Stimulated activated CD4-positive, alpha-beta T cell treated with anti-CD3 and anti-CD28 coated beads, Interleukin-2, amount 100 ng/mL, for 24 hours (primary cell): ENCODE data around the gene KLF5.
A peak's percentile ranks its signal among the peaks of the same experiment; 100 is the strongest.
"Not testable (repeated sequence)": the region's sequence is repeated elsewhere in the genome, so short reads cannot be mapped to it uniquely, and the experiment has no call there.

Source experiments
- DNase-seq, 2 donors: peaks; one replicate each; pipeline ENCODE4 v3.0.0-alpha.2; 2020

KLF5 gene

DNA sequence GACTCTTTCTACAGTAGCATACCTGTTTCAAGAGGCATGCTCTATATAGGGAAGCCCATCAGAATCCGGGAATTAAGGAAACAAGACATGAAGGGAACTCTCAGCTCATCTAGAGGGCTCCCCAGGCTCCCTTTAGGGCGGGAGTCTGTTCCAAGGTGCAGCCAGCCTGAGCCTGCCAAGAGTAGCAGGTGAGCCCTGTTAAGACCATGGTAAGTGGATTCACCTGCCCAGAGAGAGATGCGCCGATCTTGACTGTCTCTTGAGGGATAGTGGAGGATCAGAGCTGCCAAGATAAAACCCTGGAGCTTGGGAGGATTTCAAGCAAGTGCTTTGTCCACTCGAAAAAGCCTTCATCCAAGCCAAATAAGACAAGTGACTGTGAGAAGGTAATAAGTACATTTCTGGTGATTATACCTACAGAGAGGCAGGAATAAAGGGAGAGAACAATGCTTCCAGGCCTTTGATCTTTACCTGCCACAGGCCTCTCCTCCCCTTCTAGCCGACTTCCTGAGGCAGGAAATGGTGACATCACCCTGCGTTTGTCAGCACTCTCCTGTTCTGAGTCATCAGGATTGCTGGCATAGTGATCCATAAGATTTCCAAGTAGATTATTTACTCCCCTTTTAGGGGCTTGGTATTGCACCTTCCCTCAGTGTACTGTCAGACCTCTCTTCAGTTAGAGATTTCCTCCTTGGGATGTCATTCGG is 31.5 kb downstream of the KLF5 start:
- DNase-seq: peak in 1 of 2 donors; percentile 5

DNA sequence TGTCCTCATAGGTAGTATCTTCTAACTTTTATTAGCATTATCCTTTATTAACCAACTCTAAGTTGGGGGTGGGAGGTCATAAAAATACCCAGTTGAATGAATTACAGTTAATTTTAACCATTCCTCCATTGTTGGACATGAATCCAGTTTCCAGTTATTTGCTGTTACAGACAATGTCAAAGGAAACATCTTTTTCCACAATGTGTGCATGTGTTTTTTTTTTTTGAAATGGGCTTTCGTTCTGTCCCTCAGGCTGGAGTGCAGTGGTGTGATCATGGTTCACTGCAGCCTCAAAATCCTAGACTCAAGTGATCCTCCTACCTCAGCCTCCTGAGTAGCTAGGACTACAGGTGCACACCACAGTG is 32.0 kb downstream of the KLF5 start:
- DNase-seq: no peak

DNA sequence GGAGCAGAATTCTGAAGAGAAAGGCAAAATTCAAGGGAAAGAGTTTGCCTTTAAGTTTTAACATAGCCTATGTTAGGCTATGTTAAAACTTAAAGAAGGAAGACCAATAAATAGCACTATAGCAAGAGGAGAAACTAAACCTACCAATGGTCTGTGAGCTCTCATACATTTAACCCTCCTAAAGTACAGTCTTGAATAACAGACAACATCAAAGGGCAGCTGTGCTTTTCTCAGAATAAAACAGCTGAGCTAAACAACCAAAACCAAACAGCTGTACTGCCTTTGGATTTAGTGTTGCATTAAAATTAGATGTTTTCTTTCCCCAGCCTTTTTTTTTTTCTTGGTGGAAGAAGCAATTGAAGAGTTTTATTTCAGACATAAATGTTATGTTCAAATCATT is 34.0 kb downstream of the KLF5 start:
- DNase-seq: no peak

DNA sequence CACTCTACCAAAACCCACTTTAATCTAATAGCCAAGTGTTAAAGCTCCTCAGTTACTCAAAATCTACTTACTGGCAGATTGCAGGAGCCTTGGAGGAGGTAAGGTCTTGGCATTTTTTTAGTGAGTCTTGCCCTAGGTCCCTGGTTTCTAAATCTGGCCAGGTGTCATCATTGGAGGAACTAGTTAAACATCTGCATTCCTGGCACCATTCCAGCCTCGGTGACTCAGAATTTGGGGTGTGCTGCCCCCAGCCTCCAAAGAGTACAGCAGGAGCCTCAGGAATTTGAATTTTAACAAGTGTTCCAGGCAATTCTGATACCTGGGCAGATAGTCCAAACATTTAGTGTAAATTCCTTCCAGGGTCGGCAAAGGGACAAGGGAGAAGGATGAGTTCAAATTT is 37.4 kb downstream of the KLF5 start:
- DNase-seq: no peak

DNA sequence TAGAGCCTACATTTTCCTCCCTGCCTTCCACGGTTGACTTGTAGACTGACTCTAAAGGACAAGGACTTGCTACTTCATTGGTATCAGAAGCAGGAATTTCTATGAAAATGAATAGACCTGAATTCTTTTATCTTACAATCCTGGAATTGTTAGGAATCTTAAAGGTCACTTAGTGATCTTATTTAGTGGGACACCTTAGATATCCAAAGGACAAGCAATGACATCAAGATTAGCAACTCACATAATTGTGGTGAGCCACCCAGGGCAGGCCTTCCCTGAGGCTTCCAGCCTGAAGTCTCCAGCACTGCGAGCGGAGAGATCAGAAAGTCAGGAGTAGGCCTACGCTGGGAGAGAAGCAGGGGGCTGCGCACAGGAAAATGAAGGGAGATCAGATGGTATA is 37.8 kb downstream of the KLF5 start:
- no peak for DNase-seq

DNA sequence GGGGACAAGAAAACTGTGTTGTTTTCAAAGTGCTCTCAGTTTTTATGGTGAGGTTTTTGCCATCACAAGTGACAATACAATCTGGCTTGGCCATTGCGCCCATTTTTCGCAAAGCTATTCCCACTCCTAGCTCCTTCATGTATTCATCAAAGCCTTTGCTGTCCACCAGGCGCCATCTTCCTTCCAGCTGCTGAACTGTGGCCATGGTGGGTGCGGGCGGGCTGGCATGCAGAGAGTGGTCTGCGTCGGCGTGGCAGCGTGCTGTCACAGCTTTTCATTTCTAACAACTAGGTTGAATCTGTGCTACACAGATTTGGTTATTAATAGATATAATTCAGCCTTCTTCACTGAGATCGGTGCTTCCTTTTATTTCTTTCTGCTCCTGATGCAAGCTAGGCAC is 42.0 kb downstream of the KLF5 start:
- DNase-seq: not testable (repeated sequence)

DNA sequence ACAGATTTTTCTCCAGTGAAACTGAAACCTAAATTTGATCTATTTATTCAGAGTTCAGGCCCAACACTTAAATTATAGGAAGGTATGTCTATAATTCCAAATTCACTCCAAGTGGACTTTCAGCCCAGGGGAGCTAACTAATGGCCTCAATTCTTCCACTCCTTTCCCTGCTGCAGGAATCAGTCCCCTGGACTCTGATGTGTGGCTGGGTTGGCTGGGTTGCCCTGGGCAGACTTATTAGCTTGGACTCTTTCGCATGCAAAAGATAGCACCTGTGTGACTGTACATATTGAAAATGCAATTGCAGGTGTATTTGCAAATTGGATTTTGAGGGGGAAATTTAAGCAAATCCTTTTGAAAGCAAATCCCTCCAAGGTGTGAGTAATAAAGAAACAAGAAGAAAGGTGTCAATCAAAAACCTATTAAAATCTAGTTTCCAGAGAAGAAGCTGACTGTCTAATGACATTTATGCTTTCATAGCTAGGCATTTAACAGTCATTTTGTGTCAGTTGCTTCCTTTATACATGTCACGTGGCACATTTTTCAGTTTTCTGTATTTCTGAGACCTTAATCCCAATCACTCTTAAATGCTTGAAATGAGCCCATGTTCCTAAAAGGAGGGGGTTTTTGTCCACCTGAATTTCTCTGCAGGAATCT is 42.7 kb downstream of the KLF5 start:
- no peak for DNase-seq

DNA sequence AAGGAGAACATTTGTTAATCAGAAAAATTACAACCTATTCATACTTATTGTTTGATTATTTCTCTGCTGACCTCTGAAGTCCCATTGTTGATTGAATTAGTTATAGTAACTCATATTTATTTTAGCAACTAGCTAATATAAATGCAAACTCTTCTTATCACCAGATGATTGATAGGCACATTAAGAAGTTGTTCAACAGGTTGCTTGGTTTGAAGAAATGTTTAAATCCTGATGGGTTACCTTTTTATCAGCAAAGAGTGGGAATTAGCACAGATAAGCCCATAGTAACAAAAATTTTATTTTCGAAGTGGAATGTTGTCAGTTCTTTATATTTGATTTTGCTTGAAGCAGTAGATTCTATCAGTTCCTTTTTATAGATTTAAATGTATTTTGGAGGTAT is 44.4 kb downstream of the KLF5 start:
- no peak for DNase-seq

DNA sequence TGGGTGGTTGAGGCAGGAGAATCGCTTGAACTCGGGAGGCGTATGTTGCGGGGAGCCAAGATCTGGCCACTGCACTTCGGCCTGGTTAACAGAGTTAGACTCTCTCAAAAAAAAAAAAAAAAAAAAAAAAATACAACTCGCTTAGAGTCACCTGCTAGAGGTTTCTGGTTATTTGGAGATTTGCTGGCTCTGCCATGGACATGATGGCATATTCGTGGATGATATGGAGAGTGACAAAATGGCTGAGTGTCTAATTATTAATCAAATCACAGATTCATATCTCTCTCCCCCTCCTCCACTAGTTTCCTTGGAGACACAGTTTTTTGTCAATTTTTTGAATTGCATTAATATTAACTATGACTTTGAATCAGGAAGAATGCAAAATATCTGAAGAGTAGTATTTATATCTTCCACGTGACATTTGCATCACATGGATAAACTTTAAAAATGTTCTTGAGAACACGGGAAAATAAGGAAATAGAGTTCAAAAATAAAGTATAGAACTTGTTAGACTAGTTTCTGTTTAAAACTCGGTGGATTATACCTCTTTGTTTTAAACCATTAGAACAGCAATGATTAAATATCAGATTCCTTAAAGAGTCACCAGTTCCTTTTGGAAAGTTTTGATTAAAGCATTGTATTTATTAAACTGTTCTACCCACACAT is 47.8 kb downstream of the KLF5 start:
- no peak for DNase-seq

DNA sequence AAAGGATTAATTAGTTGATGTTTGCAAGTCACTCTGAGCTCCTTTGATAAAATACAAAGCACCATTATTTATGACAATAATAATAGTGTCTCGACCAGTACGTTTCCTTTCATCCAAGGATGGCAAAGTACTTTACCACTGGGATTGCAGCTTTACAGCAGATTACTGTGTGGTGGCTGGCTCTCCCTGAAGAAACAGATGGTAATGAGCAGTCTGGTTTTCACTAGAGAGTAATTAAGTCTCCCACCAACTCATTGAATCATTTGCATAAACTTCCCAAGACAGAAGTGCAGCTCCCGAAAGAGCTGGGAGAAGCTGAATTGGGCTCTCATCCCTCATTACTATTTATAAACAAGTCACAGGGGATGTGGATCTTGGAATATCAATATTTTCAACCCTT is 48.7 kb downstream of the KLF5 start:
- DNase-seq: no peak

DNA sequence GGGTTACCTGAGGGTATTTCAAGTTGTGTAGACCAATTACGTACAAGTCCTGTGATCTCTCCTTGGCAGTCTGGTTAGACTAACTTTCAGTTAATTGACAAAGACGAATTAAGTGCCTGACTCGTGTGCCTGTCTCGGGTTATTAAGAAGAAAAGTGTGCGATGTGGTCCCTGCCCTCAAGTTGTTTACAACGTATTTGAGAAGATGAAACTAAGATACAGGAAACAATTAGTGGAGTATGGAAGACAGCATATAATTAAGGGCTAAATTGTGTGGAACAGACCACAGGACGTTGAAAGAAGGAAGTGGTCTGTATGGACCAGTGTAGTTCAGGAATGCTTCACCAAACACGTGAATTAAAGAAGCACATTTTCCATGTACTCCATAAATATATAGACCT is 49.2 kb downstream of the KLF5 start:
- DNase-seq: no peak

DNA sequence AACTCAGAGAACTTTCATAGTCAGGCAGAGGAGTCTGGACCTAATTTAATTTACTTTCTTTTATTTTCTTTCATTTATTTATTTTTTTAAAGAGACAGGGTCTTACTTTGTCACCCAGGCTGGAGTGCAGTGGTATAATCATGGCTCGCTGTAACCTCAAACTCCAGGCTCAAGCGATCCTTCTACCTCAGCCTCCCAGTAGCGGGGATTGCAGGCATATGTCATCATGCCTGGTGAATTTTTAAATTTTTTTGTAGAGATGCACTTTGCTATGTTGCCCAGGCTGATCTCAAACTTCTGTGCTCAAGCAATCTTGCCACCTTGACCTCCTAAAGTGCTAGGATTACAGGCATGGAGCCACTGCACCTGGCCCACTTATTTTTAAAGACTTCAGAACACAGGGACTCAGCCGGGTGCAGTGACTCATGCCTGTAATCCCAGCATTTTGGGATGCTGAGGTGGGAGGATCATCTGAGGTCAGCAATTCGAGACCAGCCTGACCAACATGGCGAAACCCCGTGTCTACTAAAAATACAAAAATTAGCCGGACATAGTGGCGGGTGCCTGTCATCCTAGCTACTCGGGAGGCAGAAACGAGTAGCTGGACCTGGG is 50.6 kb downstream of the KLF5 start:
- no peak for DNase-seq

DNA sequence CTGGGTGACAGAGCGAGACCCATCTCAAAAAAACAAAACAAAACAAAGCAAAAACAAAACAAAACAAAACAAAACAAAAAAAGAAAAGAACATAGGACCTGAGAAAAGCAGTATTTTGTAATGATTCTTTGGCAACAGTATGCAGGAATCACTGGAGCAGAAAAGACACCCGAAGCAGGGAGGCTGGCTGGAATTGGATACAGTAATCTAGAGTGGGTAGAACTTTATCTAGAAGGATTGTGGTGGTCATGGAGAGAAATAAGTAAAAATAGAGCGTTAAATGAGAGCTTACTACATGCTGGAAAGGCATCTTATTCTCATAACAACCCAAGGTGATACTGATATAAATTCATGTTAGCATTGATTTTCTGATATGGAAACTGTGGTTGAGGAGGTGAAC is 51.2 kb downstream of the KLF5 start:
- DNase-seq: no peak

DNA sequence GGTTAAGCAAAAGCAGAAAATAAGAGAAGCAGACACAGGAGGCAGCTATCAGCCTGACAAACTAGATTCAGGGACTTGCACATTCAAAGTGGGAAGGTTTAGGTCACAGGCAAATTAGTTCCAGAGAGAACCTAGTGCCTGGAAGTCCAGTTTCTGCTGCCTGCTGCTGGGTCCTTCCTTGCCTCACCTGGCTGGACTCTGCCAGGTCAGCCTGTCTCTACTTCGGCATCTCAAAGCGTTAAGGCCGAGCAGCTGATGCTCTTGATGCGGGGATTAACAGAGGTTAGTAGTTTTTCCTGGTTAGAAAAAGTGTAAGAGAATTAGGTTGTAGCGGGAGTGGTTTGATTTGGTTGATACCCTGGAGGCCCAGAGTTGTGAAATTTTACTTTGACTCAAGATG is 52.0 kb downstream of the KLF5 start:
- no peak for DNase-seq

DNA sequence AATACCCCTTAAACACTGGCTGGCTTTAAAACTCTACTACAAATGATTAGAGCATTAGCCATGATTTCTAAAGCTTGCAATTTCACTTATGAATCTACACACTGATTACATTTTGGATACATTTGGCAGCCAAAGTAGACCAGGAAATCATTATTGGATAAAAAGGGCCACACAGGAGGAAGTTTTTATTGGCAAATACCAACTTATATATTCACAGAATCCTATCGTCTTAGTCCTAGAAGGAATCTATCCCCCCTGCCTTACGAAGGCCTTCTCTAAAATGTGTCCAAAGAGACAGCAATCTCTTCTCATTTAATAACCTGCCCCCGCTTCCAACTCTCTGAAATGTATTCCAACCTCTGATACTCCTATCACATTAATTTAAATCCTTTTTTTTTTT is 52.5 kb downstream of the KLF5 start:
- no peak for DNase-seq

DNA sequence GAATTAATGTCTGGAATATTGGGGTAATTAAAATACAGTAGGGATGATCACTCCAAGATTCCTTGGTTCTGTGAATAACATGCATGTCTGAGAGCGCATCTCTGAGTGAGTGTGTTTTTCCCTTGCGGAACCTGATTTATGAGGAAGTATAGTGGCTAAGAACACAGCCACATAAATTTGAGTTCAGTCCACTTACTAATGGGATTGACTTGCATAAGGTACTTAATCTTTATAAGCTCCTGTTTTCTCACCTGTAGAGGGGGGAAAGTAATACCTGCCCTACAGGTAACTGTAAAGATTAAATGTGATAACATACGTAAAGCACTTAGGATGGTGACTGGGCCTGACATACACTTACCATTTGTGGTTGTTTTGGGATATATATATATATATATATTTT is 60.8 kb downstream of the KLF5 start:
- no peak for DNase-seq
